ENCODE data around the gene LARGE1.
A peak's percentile ranks its signal among the peaks of the same experiment; 100 is the strongest.

LARGE1 gene

DNA sequence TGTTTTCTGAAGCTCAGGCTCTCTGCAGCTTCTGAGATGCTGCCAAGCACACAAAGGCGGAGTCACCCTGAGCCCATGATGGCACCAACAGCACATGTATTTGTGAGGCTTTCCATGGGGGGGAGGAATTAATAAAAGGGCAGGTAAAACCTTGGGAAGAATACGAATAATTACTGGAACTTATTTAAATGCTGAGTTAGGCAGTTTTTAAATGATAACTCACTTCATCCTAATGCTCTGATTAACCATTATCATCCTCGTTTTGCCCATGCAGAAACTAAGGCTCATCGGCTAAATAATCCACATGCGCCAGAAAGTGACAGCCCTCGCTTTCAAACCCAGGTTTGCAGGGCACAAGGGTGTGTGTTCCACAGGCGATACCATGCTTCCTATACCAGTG lies 35.4 kb downstream of the LARGE1 start:
- Histone ChIP-seq H3K79me1 (ENCODE audit: low read length) (no peaks in the 10 kb centered on the region), H3K23ac (ENCODE audit: low read length) (no peak overlapping the region), H4K8ac (ENCODE audit: low read depth, low read length) (no peak overlapping the region), H3K27ac (ENCODE audit: low read depth, low read length) (no peak overlapping the region), H2BK12ac (ENCODE audit: low read length) (no peak overlapping the region), H3K18ac (ENCODE audit: low read length) (no peak overlapping the region), H2BK120ac (ENCODE audit: insufficient read depth, low read length, poor library complexity) (no peak overlapping the region), H3K4me3 (ENCODE audit: low read depth, low read length) (no peak overlapping the region), H3K4me2 (ENCODE audit: low read length) (no peak overlapping the region), H3K27me3 (ENCODE audit: insufficient read depth, low read length) (no peaks in the 10 kb centered on the region), H3K14ac (ENCODE audit: low read length) (no peak overlapping the region), H3K36me3 (ENCODE audit: control insufficient read depth in 1 of 2, insufficient read depth in 2 of 2, low read length in 2 of 2) (no peaks in the 10 kb centered on the region), H2AFZ (ENCODE audit: insufficient read depth, low read length, poor library complexity) (no peak overlapping the region), H3K4me1 (ENCODE audit: control insufficient read depth in 1 of 2, insufficient read depth in 2 of 2, low read length in 2 of 2) (peaks cover 0 to 9% of the 10 kb centered on the region in 2 experiments), H3K4ac (ENCODE audit: low read depth, low read length) (no peak overlapping the region), H2BK5ac (ENCODE audit: low read depth, low read length, poor library complexity) (no peak overlapping the region), H2AK5ac (ENCODE audit: low read length) (no peak overlapping the region), H3K9ac (ENCODE audit: low read length) (no peak overlapping the region), H3K9me3 (ENCODE audit: insufficient read depth, low read depth, low read length) (peaks cover 2% of the 10 kb centered on the region), H4K12ac (ENCODE audit: low read depth, low read length) (no peak overlapping the region), H4K91ac (ENCODE audit: low read depth, low read length) (no peak overlapping the region), H3K79me2 (ENCODE audit: control insufficient read depth, insufficient read depth, low read length, poor library complexity) (peaks cover under 1% of the 10 kb centered on the region)
- no peak for DNase-seq
- WGBS (ENCODE audit: extremely low coverage, insufficient coverage, insufficient read length): no CpG with 5 or more reads among the region's 7 CpGs

DNA sequence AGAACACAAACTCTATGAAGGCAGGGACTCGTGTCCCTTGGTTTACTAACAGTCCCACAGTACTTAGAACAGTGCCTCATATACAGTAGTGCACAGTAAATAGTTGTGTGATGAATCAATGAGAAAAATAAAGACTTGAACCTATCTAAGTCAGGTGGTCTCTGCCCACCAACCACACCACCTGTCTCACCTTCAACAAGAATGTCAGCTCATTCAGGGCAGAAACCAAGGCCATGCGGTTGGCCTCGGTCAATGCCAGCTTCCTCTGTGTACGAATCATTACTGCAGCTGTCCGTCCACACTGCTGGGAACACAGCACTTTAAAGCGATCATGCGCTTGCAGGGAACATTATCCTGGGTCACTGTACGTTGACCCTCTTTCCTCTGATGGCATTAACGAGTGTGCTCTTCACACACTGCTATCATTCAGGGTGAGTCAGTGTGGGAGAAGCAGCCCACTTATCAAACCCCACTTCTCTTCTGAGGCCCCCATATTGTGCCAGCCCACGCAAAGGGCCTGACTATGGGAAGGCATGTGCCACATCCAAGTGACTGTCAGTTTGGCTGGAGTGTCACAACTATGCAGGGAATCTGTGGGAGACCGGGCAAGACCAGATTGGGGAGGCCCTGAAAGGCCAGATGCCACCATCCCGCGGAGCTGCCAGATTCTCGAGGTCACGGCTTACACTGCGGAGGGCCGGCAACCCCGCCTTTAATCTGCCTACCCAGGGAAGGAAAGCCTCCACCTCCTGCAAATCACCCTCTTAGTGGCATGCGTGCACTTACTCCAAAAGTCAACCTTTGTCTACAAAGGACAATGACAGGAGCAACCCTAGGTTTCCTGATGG lies 36.1 kb downstream of the LARGE1 start:
- Histone ChIP-seq H4K91ac (ENCODE audit: low read depth, low read length) (no peak overlapping the region), H4K8ac (ENCODE audit: low read depth, low read length) (no peak overlapping the region), H3K9ac (ENCODE audit: low read length) (no peak overlapping the region), H2BK120ac (ENCODE audit: insufficient read depth, low read length, poor library complexity) (no peak overlapping the region), H3K27me3 (ENCODE audit: insufficient read depth, low read length) (no peaks in the 10 kb centered on the region), H2AK5ac (ENCODE audit: low read length) (no peak overlapping the region), H3K79me1 (ENCODE audit: low read length) (no peaks in the 10 kb centered on the region), H3K4me1 (ENCODE audit: control insufficient read depth in 1 of 2, insufficient read depth in 2 of 2, low read length in 2 of 2) (peaks cover 0 to 9% of the 10 kb centered on the region in 2 experiments), H2AFZ (ENCODE audit: insufficient read depth, low read length, poor library complexity) (no peak overlapping the region), H3K4ac (ENCODE audit: low read depth, low read length) (no peak overlapping the region), H3K4me2 (ENCODE audit: low read length) (no peak overlapping the region), H3K79me2 (ENCODE audit: control insufficient read depth, insufficient read depth, low read length, poor library complexity) (no peaks in the 10 kb centered on the region), H2BK5ac (ENCODE audit: low read depth, low read length, poor library complexity) (no peak overlapping the region), H3K36me3 (ENCODE audit: control insufficient read depth in 1 of 2, insufficient read depth in 2 of 2, low read length in 2 of 2) (no peaks in the 10 kb centered on the region), H3K4me3 (ENCODE audit: low read depth, low read length) (no peak overlapping the region), H2BK12ac (ENCODE audit: low read length) (no peak overlapping the region), H3K9me3 (ENCODE audit: insufficient read depth, low read depth, low read length) (peaks cover 2% of the 10 kb centered on the region), H3K27ac (ENCODE audit: low read depth, low read length) (no peak overlapping the region), H3K18ac (ENCODE audit: low read length) (no peak overlapping the region), H4K12ac (ENCODE audit: low read depth, low read length) (no peak overlapping the region), H3K23ac (ENCODE audit: low read length) (no peak overlapping the region), H3K14ac (ENCODE audit: low read length) (no peak overlapping the region)
- no CpG with 5 or more reads among the region's 19 CpGs for WGBS (ENCODE audit: extremely low coverage, insufficient coverage, insufficient read length)
- DNase-seq: no peak

DNA sequence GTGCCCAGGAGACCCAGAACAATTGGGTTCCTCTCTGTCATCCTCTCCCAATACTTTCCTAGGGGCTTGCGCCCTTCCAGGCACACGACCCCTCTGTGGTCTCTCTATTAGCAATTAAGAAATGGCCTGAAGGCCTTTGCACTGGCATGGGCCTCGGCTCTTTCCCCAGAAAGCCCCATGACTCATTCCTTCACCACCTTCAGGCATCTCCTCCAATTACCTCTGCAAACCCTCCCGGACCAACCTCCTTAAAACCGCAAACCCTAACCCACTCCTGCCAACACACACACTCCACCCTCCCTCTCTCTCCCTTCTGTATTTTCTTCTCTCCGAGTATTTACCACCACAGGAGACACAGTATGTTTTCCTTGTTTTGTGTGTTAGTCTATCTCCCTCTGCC lies 36.7 kb downstream of the LARGE1 start:
- Histone ChIP-seq H3K9ac (ENCODE audit: low read length) (no peak overlapping the region), H3K9me3 (ENCODE audit: insufficient read depth, low read depth, low read length) (peaks cover 2% of the 10 kb centered on the region), H2BK5ac (ENCODE audit: low read depth, low read length, poor library complexity) (no peak overlapping the region), H4K12ac (ENCODE audit: low read depth, low read length) (no peak overlapping the region), H2AFZ (ENCODE audit: insufficient read depth, low read length, poor library complexity) (no peak overlapping the region), H3K27ac (ENCODE audit: low read depth, low read length) (no peak overlapping the region), H3K4me1 (ENCODE audit: control insufficient read depth in 1 of 2, insufficient read depth in 2 of 2, low read length in 2 of 2) (peaks cover 0 to 9% of the 10 kb centered on the region in 2 experiments), H2BK12ac (ENCODE audit: low read length) (no peak overlapping the region), H3K4ac (ENCODE audit: low read depth, low read length) (no peak overlapping the region), H3K23ac (ENCODE audit: low read length) (no peak overlapping the region), H3K36me3 (ENCODE audit: control insufficient read depth in 1 of 2, insufficient read depth in 2 of 2, low read length in 2 of 2) (no peaks in the 10 kb centered on the region), H3K4me2 (ENCODE audit: low read length) (no peak overlapping the region), H3K27me3 (ENCODE audit: insufficient read depth, low read length) (no peaks in the 10 kb centered on the region), H3K18ac (ENCODE audit: low read length) (no peak overlapping the region), H3K79me1 (ENCODE audit: low read length) (no peaks in the 10 kb centered on the region), H2BK120ac (ENCODE audit: insufficient read depth, low read length, poor library complexity) (no peak overlapping the region), H3K14ac (ENCODE audit: low read length) (no peak overlapping the region), H2AK5ac (ENCODE audit: low read length) (no peak overlapping the region), H4K91ac (ENCODE audit: low read depth, low read length) (no peak overlapping the region), H3K4me3 (ENCODE audit: low read depth, low read length) (no peak overlapping the region), H4K8ac (ENCODE audit: low read depth, low read length) (no peak overlapping the region), H3K79me2 (ENCODE audit: control insufficient read depth, insufficient read depth, low read length, poor library complexity) (no peaks in the 10 kb centered on the region)
- 100% methylated on average over 2 of the region's 6 CpGs for WGBS (ENCODE audit: extremely low coverage, insufficient coverage, insufficient read length)
- DNase-seq: no peak

DNA sequence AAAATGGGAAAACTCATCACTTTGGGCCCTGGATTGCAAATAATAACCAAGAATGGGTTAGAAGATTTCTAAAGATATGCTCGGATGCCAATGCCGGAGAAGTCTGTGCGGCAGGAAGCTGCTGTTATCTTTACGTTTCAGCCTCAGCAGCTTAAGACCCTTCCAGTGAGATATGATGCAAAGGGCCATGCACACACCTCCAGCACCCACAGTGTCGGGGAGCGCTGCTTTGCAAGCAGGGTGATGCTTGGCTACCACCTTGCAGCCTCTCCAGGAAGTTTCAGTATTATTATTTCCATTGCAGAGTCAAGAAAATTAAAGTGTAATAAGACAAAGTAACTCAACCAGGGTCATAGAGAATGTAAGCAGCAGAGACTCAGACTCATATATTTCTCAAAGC lies 37.3 kb downstream of the LARGE1 start:
- H3K79me2 ChIP-seq (ENCODE audit: control insufficient read depth, insufficient read depth, low read length, poor library complexity): no peaks in the 10 kb centered on the region
- no peak overlapping the region for H4K8ac ChIP-seq (ENCODE audit: low read depth, low read length)
- peaks cover 2% of the 10 kb centered on the region for H3K9me3 ChIP-seq (ENCODE audit: insufficient read depth, low read depth, low read length)
- no peak overlapping the region for H3K27ac ChIP-seq (ENCODE audit: low read depth, low read length)
- WGBS (ENCODE audit: extremely low coverage, insufficient coverage, insufficient read length): no CpG with 5 or more reads among the region's 6 CpGs
- H3K4ac ChIP-seq (ENCODE audit: low read depth, low read length): no peak overlapping the region
- H2AFZ ChIP-seq (ENCODE audit: insufficient read depth, low read length, poor library complexity): no peak overlapping the region
- no peaks in the 10 kb centered on the region for H3K36me3 ChIP-seq (ENCODE audit: control insufficient read depth in 1 of 2, insufficient read depth in 2 of 2, low read length in 2 of 2)
- H2BK120ac ChIP-seq (ENCODE audit: insufficient read depth, low read length, poor library complexity): no peak overlapping the region
- no peak overlapping the region for H3K14ac ChIP-seq (ENCODE audit: low read length)
- no peak overlapping the region for H3K4me2 ChIP-seq (ENCODE audit: low read length)
- H3K18ac ChIP-seq (ENCODE audit: low read length): no peak overlapping the region
- no peak overlapping the region for H4K91ac ChIP-seq (ENCODE audit: low read depth, low read length)
- no peak overlapping the region for H3K4me3 ChIP-seq (ENCODE audit: low read depth, low read length)
- no peak overlapping the region for H2BK12ac ChIP-seq (ENCODE audit: low read length)
- no peak overlapping the region for H2BK5ac ChIP-seq (ENCODE audit: low read depth, low read length, poor library complexity)
- H2AK5ac ChIP-seq (ENCODE audit: low read length): no peak overlapping the region
- H3K27me3 ChIP-seq (ENCODE audit: insufficient read depth, low read length): no peaks in the 10 kb centered on the region
- peaks cover 0 to 9% of the 10 kb centered on the region in 2 experiments for H3K4me1 ChIP-seq (ENCODE audit: control insufficient read depth in 1 of 2, insufficient read depth in 2 of 2, low read length in 2 of 2)
- H3K23ac ChIP-seq (ENCODE audit: low read length): no peak overlapping the region
- H3K79me1 ChIP-seq (ENCODE audit: low read length): no peaks in the 10 kb centered on the region
- DNase-seq: peak in 1 of 2 donors; percentile 42
- H3K9ac ChIP-seq (ENCODE audit: low read length): no peak overlapping the region
- no peak overlapping the region for H4K12ac ChIP-seq (ENCODE audit: low read depth, low read length)
